Activated CD8-positive, alpha-beta T cell treated with anti-CD3 and anti-CD28 coated beads for 36 hours (primary cell): ENCODE measurements around the gene SUCLG2. TPM values are rescaled to one million over a fixed set of nuclear protein-coding genes. Genes with fewer than 3 reads are reported as not detected.

ENCODE experiments used
- ATAC-seq: fragments of 200-7000 bp; cut with Tn5 transposase; one replicate; pipeline ENCODE4 v1.10.0; 2021; ENCODE audit warnings: mild to moderate bottlenecking, moderate library complexity
- CTCF ChIA-PET: fragments of 350-600 bp; sonication (Branson Sonifier 250); formaldehyde crosslinking; loops from one replicate; lab custom pipeline; 2021; ENCODE audit warnings: antibody characterized with exemption; lab: Charles Lee
- POLR2A ChIA-PET: fragments of 350-600 bp; sonication (Branson Sonifier 250); formaldehyde crosslinking; loops from one replicate; lab custom pipeline; 2021; ENCODE audit warnings: antibody characterized with exemption; lab: Charles Lee
- DNase-seq: peaks from one replicate; pipeline ENCODE4 v3.0.0-alpha.2; 2020
- H3K27ac Mint-ChIP-seq: one replicate; pipeline ENCODE4 v1.8.0; 2021; ENCODE audit warnings: mild to moderate bottlenecking, mixed read lengths
- H3K27me3 Mint-ChIP-seq: one replicate; pipeline ENCODE4 v1.8.0; 2021; ENCODE audit warnings: mixed read lengths
- H3K36me3 Mint-ChIP-seq: one replicate; pipeline ENCODE4 v1.8.0; 2021; ENCODE audit warnings: low read depth, mixed read lengths
- H3K4me1 Mint-ChIP-seq: one replicate; pipeline ENCODE4 v1.8.0; 2021; ENCODE audit warnings: low read depth, mixed read lengths
- H3K4me3 Mint-ChIP-seq: one replicate; pipeline ENCODE4 v1.8.0; 2021; ENCODE audit warnings: mild to moderate bottlenecking, moderate library complexity, mixed read lengths
- H3K9me3 Mint-ChIP-seq: one replicate; pipeline ENCODE4 v1.8.0; 2021; ENCODE audit warnings: mixed read lengths
- intact Hi-C: fragments of 100-400 bp; cut with micrococcal nuclease; formaldehyde crosslinking; loops from one replicate; pipeline ENCODE4 v1.10.0; 2022
- total RNA-seq, 2 experiments: library from RNA; stranded (reverse); gene quantifications; one replicate each; pipeline ENCODE4 v1.2.3, GENCODE V29; 2021
- TF ChIP-seq, protein P1 (sequence below): fragments of 200-600 bp; IDR thresholded peaks from one replicate; pipeline ENCODE4 v1.8.0; 2022; ENCODE audit warnings: antibody characterized with exemption, mild to moderate bottlenecking

The SUCLG2 gene
- total RNA-seq, 2 experiments from 2014 or later, result 61.3 to 65.5 TPM

DNA sequence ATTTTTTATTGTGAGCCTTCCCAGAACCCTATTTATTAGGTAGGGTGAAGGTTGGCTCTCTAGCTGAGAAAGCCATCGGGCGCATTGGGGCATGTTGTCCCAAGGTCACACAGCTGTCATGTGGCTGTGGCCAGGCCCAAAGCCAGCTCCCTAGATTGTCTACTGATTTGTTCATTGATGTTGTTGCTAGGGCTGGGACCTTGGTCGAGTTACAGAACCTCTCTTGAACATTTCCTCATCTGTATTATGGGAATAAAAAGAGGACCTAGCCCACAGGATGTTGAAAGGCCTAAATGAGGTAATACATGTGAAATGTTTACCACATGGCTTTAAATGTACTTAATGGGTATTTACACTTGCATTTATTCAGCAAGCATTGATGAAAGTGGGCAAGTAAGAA, 252.5 kb downstream of the SUCLG2 start:
- ATAC-seq, result no peak
- no peak for DNase-seq
- ChIA-PET CTCF (interaction anchor here (1.4 kb wide), 1 partner anchor 9 kb away, joined by 4 read pairs; no protein-coding TSS in a partner anchor), POLR2A (no interaction called here)
- peaks cover 50% of the 10 kb centered on the region for H3K36me3 Mint-ChIP-seq
- H3K4me1 Mint-ChIP-seq, result no peaks in the 10 kb centered on the region
- intact Hi-C loops, result no loop called here
- peaks cover 5% of the 10 kb centered on the region for H3K9me3 Mint-ChIP-seq
- H3K27me3 Mint-ChIP-seq, result no peaks in the 10 kb centered on the region
- H3K27ac Mint-ChIP-seq, result no peak overlapping the region
- H3K4me3 Mint-ChIP-seq, result no peak overlapping the region
- TF ChIP-seq, protein P1, sequence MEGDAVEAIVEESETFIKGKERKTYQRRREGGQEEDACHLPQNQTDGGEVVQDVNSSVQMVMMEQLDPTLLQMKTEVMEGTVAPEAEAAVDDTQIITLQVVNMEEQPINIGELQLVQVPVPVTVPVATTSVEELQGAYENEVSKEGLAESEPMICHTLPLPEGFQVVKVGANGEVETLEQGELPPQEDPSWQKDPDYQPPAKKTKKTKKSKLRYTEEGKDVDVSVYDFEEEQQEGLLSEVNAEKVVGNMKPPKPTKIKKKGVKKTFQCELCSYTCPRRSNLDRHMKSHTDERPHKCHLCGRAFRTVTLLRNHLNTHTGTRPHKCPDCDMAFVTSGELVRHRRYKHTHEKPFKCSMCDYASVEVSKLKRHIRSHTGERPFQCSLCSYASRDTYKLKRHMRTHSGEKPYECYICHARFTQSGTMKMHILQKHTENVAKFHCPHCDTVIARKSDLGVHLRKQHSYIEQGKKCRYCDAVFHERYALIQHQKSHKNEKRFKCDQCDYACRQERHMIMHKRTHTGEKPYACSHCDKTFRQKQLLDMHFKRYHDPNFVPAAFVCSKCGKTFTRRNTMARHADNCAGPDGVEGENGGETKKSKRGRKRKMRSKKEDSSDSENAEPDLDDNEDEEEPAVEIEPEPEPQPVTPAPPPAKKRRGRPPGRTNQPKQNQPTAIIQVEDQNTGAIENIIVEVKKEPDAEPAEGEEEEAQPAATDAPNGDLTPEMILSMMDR, result no peak

GRCh38 chr3:67400476-67400875, 253.9 kb downstream of the SUCLG2 start:
- intact Hi-C loops, result no loop called here
- no peak overlapping the region for H3K4me3 Mint-ChIP-seq
- CTCF ChIA-PET, result interaction anchor here (1.4 kb wide), 1 partner anchor 10 kb away, joined by 4 read pairs; no protein-coding TSS in a partner anchor
- no peaks in the 10 kb centered on the region for H3K27me3 Mint-ChIP-seq
- no peak for DNase-seq
- TF ChIP-seq, protein P1, result no peak
- H3K36me3 Mint-ChIP-seq, result peaks cover 49% of the 10 kb centered on the region
- no peak for ATAC-seq
- H3K27ac Mint-ChIP-seq, result no peak overlapping the region
- peaks cover 5% of the 10 kb centered on the region for H3K9me3 Mint-ChIP-seq
- POLR2A ChIA-PET, result interaction anchor here (0.5 kb wide), 1 partner anchor 255 kb away, joined by 3 read pairs; no protein-coding TSS in a partner anchor
- no peaks in the 10 kb centered on the region for H3K4me1 Mint-ChIP-seq

DNA sequence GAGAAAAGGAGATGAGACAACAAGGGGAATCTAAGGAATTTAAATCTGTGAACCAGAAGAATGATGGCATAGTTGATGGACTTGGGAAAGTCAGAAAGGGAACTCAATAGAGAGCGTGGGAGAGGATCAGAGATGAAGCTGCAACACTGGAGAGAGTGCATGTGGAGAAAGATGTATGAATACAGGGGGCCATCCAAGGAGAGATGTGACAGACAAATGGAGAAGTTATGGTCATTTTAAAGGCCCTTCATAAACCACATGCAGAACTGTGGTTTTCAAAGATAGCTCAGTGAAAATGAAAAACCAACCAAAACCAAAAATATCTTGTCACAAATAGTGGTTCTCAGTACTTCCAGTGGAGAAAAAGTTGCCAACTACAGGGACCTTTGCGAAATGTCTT, 265.2 kb downstream of the SUCLG2 start:
- DNase-seq (no peak), ATAC-seq (no peak)
- ChIA-PET CTCF (no interaction called here), POLR2A (no interaction called here)
- peaks cover 59% of the 10 kb centered on the region for H3K36me3 Mint-ChIP-seq
- no peak overlapping the region for H3K4me3 Mint-ChIP-seq
- H3K4me1 Mint-ChIP-seq, result peaks cover 26% of the 10 kb centered on the region
- H3K27ac Mint-ChIP-seq, result no peak overlapping the region
- H3K27me3 Mint-ChIP-seq, result no peaks in the 10 kb centered on the region
- peaks cover 10% of the 10 kb centered on the region for H3K9me3 Mint-ChIP-seq
- TF ChIP-seq, protein P1, result no peak
- intact Hi-C loops, result loop anchor here (10.0 kb wide), 1 partner anchor 266 kb away; the partner anchor contains the start of gene SUCLG2

DNA sequence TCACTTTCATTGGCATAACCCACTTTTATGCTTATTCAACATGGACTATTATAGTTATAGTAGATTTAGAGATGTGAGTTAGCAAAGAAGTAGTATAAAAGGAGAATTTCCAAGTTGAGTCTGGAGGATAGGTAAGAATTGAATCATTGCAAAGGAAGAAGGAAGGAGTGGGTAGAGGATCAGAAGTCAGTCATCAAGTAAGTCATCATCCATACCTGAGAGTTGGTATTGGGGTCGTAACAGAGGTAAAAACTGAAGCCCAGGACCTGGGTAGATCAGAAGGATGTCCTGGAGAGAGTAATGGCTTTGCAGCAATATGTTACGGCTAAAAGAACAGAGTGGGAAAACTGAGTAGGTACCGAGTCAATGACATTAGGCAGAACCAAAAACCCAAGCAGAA, 265.7 kb downstream of the SUCLG2 start:
- POLR2A ChIA-PET, result no interaction called here
- peaks cover 29% of the 10 kb centered on the region for H3K4me1 Mint-ChIP-seq
- H3K27me3 Mint-ChIP-seq, result no peaks in the 10 kb centered on the region
- intact Hi-C loops, result loop anchor here (10.0 kb wide), 1 partner anchor 266 kb away; the partner anchor contains the start of gene SUCLG2
- peaks cover 10% of the 10 kb centered on the region for H3K9me3 Mint-ChIP-seq
- CTCF ChIA-PET, result no interaction called here
- H3K27ac Mint-ChIP-seq, result no peak overlapping the region
- TF ChIP-seq, protein P1, result no peak
- peaks cover 59% of the 10 kb centered on the region for H3K36me3 Mint-ChIP-seq
- H3K4me3 Mint-ChIP-seq, result no peak overlapping the region
- ATAC-seq (no peak), DNase-seq (no peak)

DNA sequence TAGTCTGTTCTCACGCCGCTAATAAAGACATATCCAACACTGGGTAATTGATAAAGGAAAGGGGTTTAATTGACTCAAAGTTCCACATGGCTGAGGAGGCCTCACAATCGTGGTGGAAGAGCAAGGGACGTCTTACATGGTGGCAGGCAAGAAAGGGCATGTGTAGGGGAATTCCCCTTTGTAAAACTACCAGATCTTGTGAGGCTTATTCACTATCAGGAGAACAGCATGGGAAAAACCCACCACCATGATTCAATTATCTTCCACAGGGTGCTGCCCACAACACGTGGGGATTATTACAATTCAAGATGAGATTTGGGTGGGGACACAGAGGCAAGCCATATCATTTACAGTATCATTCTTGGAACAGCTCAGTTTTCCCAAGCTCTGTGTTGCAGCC, 268.0 kb downstream of the SUCLG2 start:
- peaks cover 46% of the 10 kb centered on the region for H3K36me3 Mint-ChIP-seq
- H3K4me3 Mint-ChIP-seq, result no peak overlapping the region
- peak; percentile 33 for DNase-seq
- H3K9me3 Mint-ChIP-seq, result peaks cover 10% of the 10 kb centered on the region
- POLR2A ChIA-PET, result no interaction called here
- peaks cover 29% of the 10 kb centered on the region for H3K4me1 Mint-ChIP-seq
- CTCF ChIA-PET, result no interaction called here
- TF ChIP-seq, protein P1, result no peak
- intact Hi-C loops, result loop anchor here (10.0 kb wide), 1 partner anchor 268 kb away; the partner anchor contains the start of gene SUCLG2
- peak overlapping the region; percentile 50 for H3K27ac Mint-ChIP-seq
- ATAC-seq, result peak; percentile 60
- no peaks in the 10 kb centered on the region for H3K27me3 Mint-ChIP-seq
